SU-DHL-6 (cell line): ENCODE data around the gene SESTD1.

Experiments
- H2AFZ ChIP-seq: fragments of 200-600 bp; sonication (generic); 2 replicates; pipeline ENCODE4 v1.6.1; 2014; ENCODE audit warnings: low read depth, mild to moderate bottlenecking, moderate library complexity, mixed read lengths, antibody characterized with exemption, low read length; ENCODE audit not compliant: severe bottlenecking
- H3F3A ChIP-seq: fragments of 200-600 bp; shearing (Covaris generic); 2 replicates; pipeline ENCODE4 v1.6.0; 2016; ENCODE audit warnings: antibody characterized with exemption, mild to moderate bottlenecking; ENCODE audit not compliant: insufficient read depth
- H3K27ac ChIP-seq: fragments of 200-600 bp; sonication (generic); 2 replicates; pipeline ENCODE4 v1.5.1; 2016; ENCODE audit warnings: low read depth, mild to moderate bottlenecking, low read length, moderate library complexity, mixed read lengths
- H3K27me3 ChIP-seq: fragments of 200-600 bp; sonication (generic), shearing (Covaris generic); 2 replicates; pipeline ENCODE4 v1.6.0; 2014; ENCODE audit warnings: mild to moderate bottlenecking, low read length
- H3K36me3 ChIP-seq: fragments of 200-600 bp; sonication (generic); 2 replicates; pipeline ENCODE4 v1.6.1; 2014; ENCODE audit warnings: mild to moderate bottlenecking, low read length, mixed read lengths
- H3K4me2 ChIP-seq: fragments of 300-600, 200-600 bp; shearing (Covaris generic), sonication (generic); 2 replicates; pipeline ENCODE4 v1.6.0; 2014; ENCODE audit warnings: low read length, low read depth, mild to moderate bottlenecking; ENCODE audit not compliant: poor library complexity, severe bottlenecking
- H3K4me3 ChIP-seq: fragments of 200-600 bp; sonication (generic); 2 replicates; pipeline ENCODE4 v1.5.1; 2014; ENCODE audit warnings: antibody characterized with exemption, low read length, mild to moderate bottlenecking, mixed read lengths; ENCODE audit not compliant: insufficient read depth, poor library complexity, severe bottlenecking
- H3K79me2 ChIP-seq: fragments of 200-600 bp; sonication (generic); 2 replicates; pipeline ENCODE4 v1.6.1; 2014; ENCODE audit warnings: mild to moderate bottlenecking, low read length, moderate library complexity; ENCODE audit not compliant: insufficient read depth
- H3K9ac ChIP-seq: fragments of 200-600 bp; sonication (generic); 2 replicates; pipeline ENCODE4 v1.7.0; 2014; ENCODE audit warnings: mild to moderate bottlenecking, low read length
- H3K9me2 ChIP-seq: fragments of 200-600 bp; sonication (generic); replicated peaks from 2 replicates; pipeline ENCODE4 v1.6.1; 2014; ENCODE audit warnings: low read length; ENCODE audit not compliant: insufficient read depth
- H3K9me3 ChIP-seq: fragments of 200-600 bp; sonication (generic); 2 replicates; pipeline ENCODE4 v1.6.1; 2014; ENCODE audit warnings: low read length, mixed read lengths; ENCODE audit not compliant: insufficient read depth
- H4K20me1 ChIP-seq: fragments of 200-600 bp; sonication (generic); 2 replicates; pipeline ENCODE4 v1.6.1; 2014; ENCODE audit warnings: low read depth, mild to moderate bottlenecking, antibody characterized with exemption, low read length, moderate library complexity, mixed read lengths
- EZH2phosphoT487 ChIP-seq: fragments of 200-600 bp; sonication (generic), shearing (Covaris generic); conservative IDR thresholded peaks from 2 replicates; pipeline ENCODE4 v1.6.1; 2018; ENCODE audit warnings: mild to moderate bottlenecking, antibody characterized with exemption, low read length, moderate library complexity, mixed read lengths
- TF ChIP-seq, protein P1 (sequence below): fragments of 200-600 bp; sonication (generic); IDR thresholded peaks from one replicate; pipeline ENCODE4 v1.5.1; 2017; ENCODE audit warnings: antibody characterized with exemption, mild to moderate bottlenecking, low read length, moderate library complexity; ENCODE audit not compliant: insufficient read depth, poor library complexity, severe bottlenecking

SESTD1 gene

DNA sequence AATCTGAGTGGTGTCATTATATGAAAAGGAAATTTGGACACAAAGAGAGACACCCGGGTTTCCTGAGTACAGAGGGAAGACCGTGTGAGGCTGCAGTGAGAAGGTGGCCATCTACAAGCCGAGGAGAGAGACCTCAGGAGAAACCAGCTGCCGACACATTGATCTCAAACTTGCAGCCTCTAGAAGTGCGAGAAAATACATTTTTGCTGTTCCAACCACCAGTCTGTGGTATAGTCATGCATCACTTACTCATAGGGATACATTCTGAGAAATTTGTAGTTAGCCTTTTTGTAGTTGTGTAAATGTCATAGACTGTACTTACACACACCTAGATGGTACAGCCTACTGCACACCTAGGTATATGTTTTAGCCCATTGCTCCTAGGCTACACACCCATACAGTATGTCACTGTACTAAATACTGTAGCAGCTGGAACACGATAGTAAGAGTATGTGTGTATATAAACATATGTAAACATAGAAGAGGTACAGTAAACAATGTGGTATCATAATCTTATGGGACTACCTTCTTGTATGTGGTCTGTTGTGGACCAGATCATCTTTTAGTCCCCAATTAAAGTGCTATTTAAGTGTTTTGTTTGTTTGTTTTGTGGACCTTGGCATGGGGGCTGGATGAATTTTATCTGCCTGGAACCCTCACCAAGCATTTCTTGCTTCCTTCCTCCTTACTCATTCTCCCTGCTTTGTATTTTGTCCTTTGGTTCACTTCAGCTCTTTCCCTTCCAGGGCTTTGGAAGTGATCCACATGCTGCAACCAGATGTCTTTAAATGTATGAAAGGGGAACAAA is 38.3 kb upstream of the SESTD1 start:
- H3K27me3 ChIP-seq: no peaks in the 10 kb centered on the region
- H3K4me3 ChIP-seq: no peak overlapping the region
- H3K9me3 ChIP-seq: no peaks in the 10 kb centered on the region
- no peaks in the 10 kb centered on the region for H3F3A ChIP-seq
- no peaks in the 10 kb centered on the region for H4K20me1 ChIP-seq
- no peaks in the 10 kb centered on the region for H3K79me2 ChIP-seq
- no peak overlapping the region for H3K27ac ChIP-seq
- TF ChIP-seq EZH2phosphoT487: no peak
- TF ChIP-seq, protein P1, sequence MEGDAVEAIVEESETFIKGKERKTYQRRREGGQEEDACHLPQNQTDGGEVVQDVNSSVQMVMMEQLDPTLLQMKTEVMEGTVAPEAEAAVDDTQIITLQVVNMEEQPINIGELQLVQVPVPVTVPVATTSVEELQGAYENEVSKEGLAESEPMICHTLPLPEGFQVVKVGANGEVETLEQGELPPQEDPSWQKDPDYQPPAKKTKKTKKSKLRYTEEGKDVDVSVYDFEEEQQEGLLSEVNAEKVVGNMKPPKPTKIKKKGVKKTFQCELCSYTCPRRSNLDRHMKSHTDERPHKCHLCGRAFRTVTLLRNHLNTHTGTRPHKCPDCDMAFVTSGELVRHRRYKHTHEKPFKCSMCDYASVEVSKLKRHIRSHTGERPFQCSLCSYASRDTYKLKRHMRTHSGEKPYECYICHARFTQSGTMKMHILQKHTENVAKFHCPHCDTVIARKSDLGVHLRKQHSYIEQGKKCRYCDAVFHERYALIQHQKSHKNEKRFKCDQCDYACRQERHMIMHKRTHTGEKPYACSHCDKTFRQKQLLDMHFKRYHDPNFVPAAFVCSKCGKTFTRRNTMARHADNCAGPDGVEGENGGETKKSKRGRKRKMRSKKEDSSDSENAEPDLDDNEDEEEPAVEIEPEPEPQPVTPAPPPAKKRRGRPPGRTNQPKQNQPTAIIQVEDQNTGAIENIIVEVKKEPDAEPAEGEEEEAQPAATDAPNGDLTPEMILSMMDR: no peak
- H2AFZ ChIP-seq: no peak overlapping the region
- no peak overlapping the region for H3K4me2 ChIP-seq
- no peaks in the 10 kb centered on the region for H3K36me3 ChIP-seq
- no peaks in the 10 kb centered on the region for H3K9me2 ChIP-seq
- H3K9ac ChIP-seq: no peak overlapping the region

DNA sequence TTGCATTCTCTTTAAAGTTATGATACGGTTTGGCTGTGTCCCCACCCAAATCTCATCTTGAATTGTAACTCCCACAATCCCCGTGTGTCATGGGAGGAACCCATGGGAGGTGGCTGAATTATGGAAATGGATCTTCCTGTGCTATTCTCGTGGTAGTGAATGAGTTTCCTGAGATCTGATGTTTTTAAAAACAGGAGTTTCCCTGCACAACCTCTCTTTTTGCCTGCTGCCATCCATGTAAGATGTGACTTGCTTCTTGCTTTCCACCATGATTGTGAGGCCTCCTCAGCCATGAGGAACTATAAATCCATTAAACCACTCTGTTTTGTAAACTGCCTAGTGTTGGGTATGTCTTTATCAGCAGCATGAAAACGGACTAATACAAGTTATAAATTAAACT is 37.5 kb upstream of the SESTD1 start:
- Histone ChIP-seq H4K20me1 (no peaks in the 10 kb centered on the region), H3K9me2 (no peaks in the 10 kb centered on the region), H3K4me3 (no peak overlapping the region), H3K4me2 (no peak overlapping the region), H3K27ac (no peak overlapping the region), H3K36me3 (no peaks in the 10 kb centered on the region), H3K9ac (no peak overlapping the region), H2AFZ (no peak overlapping the region), H3F3A (no peaks in the 10 kb centered on the region), H3K79me2 (no peaks in the 10 kb centered on the region), H3K9me3 (no peaks in the 10 kb centered on the region), H3K27me3 (no peaks in the 10 kb centered on the region)
- TF ChIP-seq EZH2phosphoT487: no peak
- TF ChIP-seq, protein P1: no peak

DNA sequence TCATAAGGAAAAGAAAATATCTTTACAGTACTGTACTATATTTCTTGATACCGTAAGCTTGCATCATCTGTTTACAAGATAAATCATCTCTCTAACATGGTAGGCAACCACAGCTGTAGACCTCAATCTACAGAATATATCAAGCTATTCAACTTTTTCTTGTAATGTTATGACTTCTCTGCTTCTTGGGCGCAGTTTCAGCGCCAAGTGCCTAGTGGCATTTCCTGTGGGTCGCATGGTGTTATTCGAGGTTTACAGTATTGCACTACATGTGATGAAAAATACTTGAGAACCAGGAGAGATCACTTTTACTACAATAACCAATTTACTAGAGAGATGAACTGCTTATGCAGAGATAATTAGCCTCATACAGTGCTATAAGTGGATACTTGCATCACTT is 34.0 kb upstream of the SESTD1 start:
- no peaks in the 10 kb centered on the region for H3K9me2 ChIP-seq
- no peaks in the 10 kb centered on the region for H3F3A ChIP-seq
- no peaks in the 10 kb centered on the region for H3K36me3 ChIP-seq
- H2AFZ ChIP-seq: no peak overlapping the region
- no peak overlapping the region for H3K4me2 ChIP-seq
- no peak overlapping the region for H3K27ac ChIP-seq
- no peaks in the 10 kb centered on the region for H4K20me1 ChIP-seq
- H3K27me3 ChIP-seq: no peaks in the 10 kb centered on the region
- no peaks in the 10 kb centered on the region for H3K9me3 ChIP-seq
- TF ChIP-seq, protein P1: no peak
- TF ChIP-seq EZH2phosphoT487: no peak
- H3K9ac ChIP-seq: no peak overlapping the region
- H3K4me3 ChIP-seq: no peak overlapping the region
- no peaks in the 10 kb centered on the region for H3K79me2 ChIP-seq
